Measurements from ENCODE around the gene SPOCK3. TPM values are rescaled to one million over a fixed set of nuclear protein-coding genes. Genes with fewer than 3 reads are reported as not detected.

Gene SPOCK3
- polyA plus RNA-seq, 4 donors: 3.5 to 8.6 TPM; not detected in 2

GRCh38 chr4:167109859-167110258, 124.4 kb downstream of the SPOCK3 start:
- Histone ChIP-seq H3K4me1 (ENCODE audit: control insufficient read depth in 3 of 3, insufficient read depth in 2 of 3, low read depth in 1 of 3, low read length in 2 of 3) (no peaks in the 10 kb centered on the region), H3K4me3 (ENCODE audit: low read depth in 1 of 3, low read length in 3 of 3) (no peak overlapping the region), H3K36me3 (ENCODE audit: control insufficient read depth in 3 of 3, insufficient read depth in 2 of 3, low read depth in 1 of 3, low read length in 3 of 3) (no peaks in the 10 kb centered on the region), H3K27ac (ENCODE audit: low read depth in 1 of 3, low read length in 2 of 3) (no peak overlapping the region), H3K27me3 (ENCODE audit: control insufficient read depth in 3 of 3, insufficient read depth in 3 of 3, low read length in 3 of 3) (no peaks in the 10 kb centered on the region), H3K9me3 (ENCODE audit: control insufficient read depth in 2 of 2, insufficient read depth in 1 of 2, low read depth in 1 of 2, low read length in 1 of 2) (no peaks in the 10 kb centered on the region)
- FAIRE-seq: no peak
- no peak for DNase-seq
- 81 to 89% (median 82%) methylated on average over 3 of the region's 3 CpGs for WGBS, 3 donors

- Histone ChIP-seq H3K27ac (ENCODE audit: low read depth in 1 of 3, low read length in 2 of 3) (no peak overlapping the region), H3K4me1 (ENCODE audit: control insufficient read depth in 3 of 3, insufficient read depth in 2 of 3, low read depth in 1 of 3, low read length in 2 of 3) (no peaks in the 10 kb centered on the region), H3K36me3 (ENCODE audit: control insufficient read depth in 3 of 3, insufficient read depth in 2 of 3, low read depth in 1 of 3, low read length in 3 of 3) (no peaks in the 10 kb centered on the region), H3K4me3 (ENCODE audit: low read depth in 1 of 3, low read length in 3 of 3) (no peak overlapping the region), H3K27me3 (ENCODE audit: control insufficient read depth in 3 of 3, insufficient read depth in 3 of 3, low read length in 3 of 3) (no peaks in the 10 kb centered on the region), H3K9me3 (ENCODE audit: control insufficient read depth in 2 of 2, insufficient read depth in 1 of 2, low read depth in 1 of 2, low read length in 1 of 2) (no peaks in the 10 kb centered on the region)
- DNase-seq (no peak), FAIRE-seq (no peak)
These were observed 128.4 kb downstream of the SPOCK3 start for GRCh38 chr4:167105857-167106256.

GRCh38 chr4:167102475-167102874, 131.8 kb downstream of the SPOCK3 start:
- H3K4me3 ChIP-seq (ENCODE audit: low read depth in 1 of 3, low read length in 3 of 3): no peak overlapping the region
- H3K36me3 ChIP-seq (ENCODE audit: control insufficient read depth in 3 of 3, insufficient read depth in 2 of 3, low read depth in 1 of 3, low read length in 3 of 3): no peaks in the 10 kb centered on the region
- H3K9me3 ChIP-seq (ENCODE audit: control insufficient read depth in 2 of 2, insufficient read depth in 1 of 2, low read depth in 1 of 2, low read length in 1 of 2): no peaks in the 10 kb centered on the region
- no peak overlapping the region for H3K27ac ChIP-seq (ENCODE audit: low read depth in 1 of 3, low read length in 2 of 3)
- WGBS, 3 donors: 77 to 84% (median 80%) methylated on average over 5 of the region's 5 CpGs
- FAIRE-seq (no peak), DNase-seq (no peak)
- no peaks in the 10 kb centered on the region for H3K27me3 ChIP-seq (ENCODE audit: control insufficient read depth in 3 of 3, insufficient read depth in 3 of 3, low read length in 3 of 3)
- no peaks in the 10 kb centered on the region for H3K4me1 ChIP-seq (ENCODE audit: control insufficient read depth in 3 of 3, insufficient read depth in 2 of 3, low read depth in 1 of 3, low read length in 2 of 3)

GRCh38 chr4:167101035-167101434, 133.3 kb downstream of the SPOCK3 start:
- H3K4me3 ChIP-seq (ENCODE audit: low read depth in 1 of 3, low read length in 3 of 3): no peak overlapping the region
- no peaks in the 10 kb centered on the region for H3K4me1 ChIP-seq (ENCODE audit: control insufficient read depth in 3 of 3, insufficient read depth in 2 of 3, low read depth in 1 of 3, low read length in 2 of 3)
- H3K27ac ChIP-seq (ENCODE audit: low read depth in 1 of 3, low read length in 2 of 3): no peak overlapping the region
- H3K9me3 ChIP-seq (ENCODE audit: control insufficient read depth in 2 of 2, insufficient read depth in 1 of 2, low read depth in 1 of 2, low read length in 1 of 2): no peaks in the 10 kb centered on the region
- WGBS, 3 donors: 57 to 78% (median 73%) methylated on average over 2 of the region's 2 CpGs
- no peaks in the 10 kb centered on the region for H3K36me3 ChIP-seq (ENCODE audit: control insufficient read depth in 3 of 3, insufficient read depth in 2 of 3, low read depth in 1 of 3, low read length in 3 of 3)
- FAIRE-seq: no peak
- no peak for DNase-seq
- no peaks in the 10 kb centered on the region for H3K27me3 ChIP-seq (ENCODE audit: control insufficient read depth in 3 of 3, insufficient read depth in 3 of 3, low read length in 3 of 3)

- Histone ChIP-seq H3K36me3 (ENCODE audit: control insufficient read depth in 3 of 3, insufficient read depth in 2 of 3, low read depth in 1 of 3, low read length in 3 of 3) (no peaks in the 10 kb centered on the region), H3K9me3 (ENCODE audit: control insufficient read depth in 2 of 2, insufficient read depth in 1 of 2, low read depth in 1 of 2, low read length in 1 of 2) (no peaks in the 10 kb centered on the region), H3K27me3 (ENCODE audit: control insufficient read depth in 3 of 3, insufficient read depth in 3 of 3, low read length in 3 of 3) (no peaks in the 10 kb centered on the region), H3K4me3 (ENCODE audit: low read depth in 1 of 3, low read length in 3 of 3) (no peak overlapping the region), H3K27ac (ENCODE audit: low read depth in 1 of 3, low read length in 2 of 3) (no peak overlapping the region), H3K4me1 (ENCODE audit: control insufficient read depth in 3 of 3, insufficient read depth in 2 of 3, low read depth in 1 of 3, low read length in 2 of 3) (no peaks in the 10 kb centered on the region)
- 8 to 23% (median 17%) methylated on average over 1 of the region's 1 CpG for WGBS, 3 donors
- DNase-seq (no peak), FAIRE-seq (no peak)
These were observed 134.2 kb downstream of the SPOCK3 start for GRCh38 chr4:167100120-167100519.

- no peak for FAIRE-seq
- Histone ChIP-seq H3K36me3 (ENCODE audit: control insufficient read depth in 3 of 3, insufficient read depth in 2 of 3, low read depth in 1 of 3, low read length in 3 of 3) (no peaks in the 10 kb centered on the region), H3K27me3 (ENCODE audit: control insufficient read depth in 3 of 3, insufficient read depth in 3 of 3, low read length in 3 of 3) (no peaks in the 10 kb centered on the region), H3K9me3 (ENCODE audit: control insufficient read depth in 2 of 2, insufficient read depth in 1 of 2, low read depth in 1 of 2, low read length in 1 of 2) (no peaks in the 10 kb centered on the region), H3K4me1 (ENCODE audit: control insufficient read depth in 3 of 3, insufficient read depth in 2 of 3, low read depth in 1 of 3, low read length in 2 of 3) (no peaks in the 10 kb centered on the region), H3K4me3 (ENCODE audit: low read depth in 1 of 3, low read length in 3 of 3) (no peak overlapping the region), H3K27ac (ENCODE audit: low read depth in 1 of 3, low read length in 2 of 3) (no peak overlapping the region)
- DNase-seq: no peak
These were observed 146.2 kb downstream of the SPOCK3 start for GRCh38 chr4:167088115-167088514.

GRCh38 chr4:167084321-167084720, 150.0 kb downstream of the SPOCK3 start:
- FAIRE-seq (no peak), DNase-seq (no peak)
- Histone ChIP-seq H3K27ac (ENCODE audit: low read depth in 1 of 3, low read length in 2 of 3) (no peak overlapping the region), H3K27me3 (ENCODE audit: control insufficient read depth in 3 of 3, insufficient read depth in 3 of 3, low read length in 3 of 3) (no peaks in the 10 kb centered on the region), H3K36me3 (ENCODE audit: control insufficient read depth in 3 of 3, insufficient read depth in 2 of 3, low read depth in 1 of 3, low read length in 3 of 3) (no peaks in the 10 kb centered on the region), H3K9me3 (ENCODE audit: control insufficient read depth in 2 of 2, insufficient read depth in 1 of 2, low read depth in 1 of 2, low read length in 1 of 2) (no peaks in the 10 kb centered on the region), H3K4me3 (ENCODE audit: low read depth in 1 of 3, low read length in 3 of 3) (no peak overlapping the region), H3K4me1 (ENCODE audit: control insufficient read depth in 3 of 3, insufficient read depth in 2 of 3, low read depth in 1 of 3, low read length in 2 of 3) (no peaks in the 10 kb centered on the region)
- 92 to 95% (median 95%) methylated on average over 2 of the region's 2 CpGs for WGBS, 3 donors

- Histone ChIP-seq H3K27me3 (ENCODE audit: control insufficient read depth in 3 of 3, insufficient read depth in 3 of 3, low read length in 3 of 3) (no peaks in the 10 kb centered on the region), H3K9me3 (ENCODE audit: control insufficient read depth in 2 of 2, insufficient read depth in 1 of 2, low read depth in 1 of 2, low read length in 1 of 2) (no peaks in the 10 kb centered on the region), H3K36me3 (ENCODE audit: control insufficient read depth in 3 of 3, insufficient read depth in 2 of 3, low read depth in 1 of 3, low read length in 3 of 3) (no peaks in the 10 kb centered on the region), H3K4me1 (ENCODE audit: control insufficient read depth in 3 of 3, insufficient read depth in 2 of 3, low read depth in 1 of 3, low read length in 2 of 3) (no peaks in the 10 kb centered on the region), H3K4me3 (ENCODE audit: low read depth in 1 of 3, low read length in 3 of 3) (no peak overlapping the region), H3K27ac (ENCODE audit: low read depth in 1 of 3, low read length in 2 of 3) (no peak overlapping the region)
- DNase-seq: no peak
- FAIRE-seq: no peak
These were observed 154.5 kb downstream of the SPOCK3 start for GRCh38 chr4:167079762-167080161.

GRCh38 chr4:167052631-167053091, 181.6 kb downstream of the SPOCK3 start:
- no peaks in the 10 kb centered on the region for H3K4me1 ChIP-seq (ENCODE audit: control insufficient read depth in 3 of 3, insufficient read depth in 2 of 3, low read depth in 1 of 3, low read length in 2 of 3)
- no peak for DNase-seq
- H3K27me3 ChIP-seq (ENCODE audit: control insufficient read depth in 3 of 3, insufficient read depth in 3 of 3, low read length in 3 of 3): no peaks in the 10 kb centered on the region
- H3K36me3 ChIP-seq (ENCODE audit: control insufficient read depth in 3 of 3, insufficient read depth in 2 of 3, low read depth in 1 of 3, low read length in 3 of 3): no peaks in the 10 kb centered on the region
- 64 to 97% (median 80%) methylated on average over 1 of the region's 1 CpG for WGBS, 3 donors
- no peak overlapping the region for H3K4me3 ChIP-seq (ENCODE audit: low read depth in 1 of 3, low read length in 3 of 3)
- H3K27ac ChIP-seq (ENCODE audit: low read depth in 1 of 3, low read length in 2 of 3): no peak overlapping the region
- FAIRE-seq: no peak
- H3K9me3 ChIP-seq (ENCODE audit: control insufficient read depth in 2 of 2, insufficient read depth in 1 of 2, low read depth in 1 of 2, low read length in 1 of 2): no peaks in the 10 kb centered on the region

Data from small intestine (tissue), 7 donors.